ENCODE measurements around the gene STXBP6.

DNA sequence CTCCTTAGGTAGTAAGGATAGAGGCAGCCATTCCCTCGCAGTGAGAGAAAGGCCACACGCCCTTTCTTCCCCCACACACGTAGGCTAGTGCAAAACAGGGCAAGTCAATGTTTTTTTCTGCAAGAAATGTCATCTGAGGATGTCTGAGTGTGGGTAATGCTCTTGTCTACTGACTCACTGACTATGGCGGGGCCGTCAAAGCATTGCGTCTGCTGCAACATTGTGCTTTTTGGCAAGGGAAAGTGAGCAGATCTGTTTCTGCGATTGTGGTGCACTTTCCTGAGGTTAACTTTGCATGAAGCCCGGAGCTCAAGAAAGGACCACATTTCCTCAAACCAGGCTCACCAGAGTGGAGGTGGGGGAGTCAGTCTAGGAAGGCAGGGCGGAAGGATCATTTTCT is 234.4 kb downstream of the STXBP6 start:
- TF ChIP-seq POLR2A (IDR thresholded peaks at IDR 0.05; ENCODE audit: extremely low read depth, insufficient read length): no peak
- TF ChIP-seq, protein P1, sequence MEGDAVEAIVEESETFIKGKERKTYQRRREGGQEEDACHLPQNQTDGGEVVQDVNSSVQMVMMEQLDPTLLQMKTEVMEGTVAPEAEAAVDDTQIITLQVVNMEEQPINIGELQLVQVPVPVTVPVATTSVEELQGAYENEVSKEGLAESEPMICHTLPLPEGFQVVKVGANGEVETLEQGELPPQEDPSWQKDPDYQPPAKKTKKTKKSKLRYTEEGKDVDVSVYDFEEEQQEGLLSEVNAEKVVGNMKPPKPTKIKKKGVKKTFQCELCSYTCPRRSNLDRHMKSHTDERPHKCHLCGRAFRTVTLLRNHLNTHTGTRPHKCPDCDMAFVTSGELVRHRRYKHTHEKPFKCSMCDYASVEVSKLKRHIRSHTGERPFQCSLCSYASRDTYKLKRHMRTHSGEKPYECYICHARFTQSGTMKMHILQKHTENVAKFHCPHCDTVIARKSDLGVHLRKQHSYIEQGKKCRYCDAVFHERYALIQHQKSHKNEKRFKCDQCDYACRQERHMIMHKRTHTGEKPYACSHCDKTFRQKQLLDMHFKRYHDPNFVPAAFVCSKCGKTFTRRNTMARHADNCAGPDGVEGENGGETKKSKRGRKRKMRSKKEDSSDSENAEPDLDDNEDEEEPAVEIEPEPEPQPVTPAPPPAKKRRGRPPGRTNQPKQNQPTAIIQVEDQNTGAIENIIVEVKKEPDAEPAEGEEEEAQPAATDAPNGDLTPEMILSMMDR (IDR thresholded peaks at IDR 0.05; ENCODE audit: low read depth, low read length): no peak

Measured in NB4 (cell line).